Erythroblast (primary cell): ENCODE results near the gene RHBDL3.

Experiments used
- GATA1 ChIP-seq: IDR thresholded peaks from 2 replicates; pipeline ENCODE4 v1.6.1; 2011; ENCODE audit warnings: low read depth, mild to moderate bottlenecking, control low read depth, low read length, moderate library complexity
- POLR2A ChIP-seq: IDR thresholded peaks from 2 replicates; pipeline ENCODE4 v1.6.1; 2011; ENCODE audit warnings: mild to moderate bottlenecking, low read length

DNA sequence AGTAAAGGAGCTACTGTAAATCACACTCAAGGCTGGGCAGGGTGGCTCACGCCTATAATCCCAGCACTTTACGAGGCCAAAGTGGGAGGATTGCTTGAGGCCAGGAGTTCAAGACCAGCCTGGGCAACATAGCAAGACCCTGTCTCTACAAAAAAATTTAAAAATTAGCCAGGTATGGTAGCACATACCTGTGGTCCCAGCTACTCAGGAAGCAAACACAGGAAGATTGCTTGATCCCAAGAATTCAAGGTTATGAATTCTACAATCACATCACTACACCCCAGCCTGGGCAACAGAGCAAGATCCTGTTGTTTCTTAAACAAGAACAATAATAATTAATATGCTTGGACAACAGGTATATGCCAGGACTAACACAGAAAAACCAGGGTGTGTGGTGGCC lies 13.2 kb downstream of the RHBDL3 start:
- TF ChIP-seq POLR2A (no peak), GATA1 (no peak)
